ENCODE measurements around the gene TCF12.

TCF12 gene

GRCh38 chr15:57053470-57053869 is 135.0 kb downstream of the TCF12 start:
- Histone ChIP-seq H3K4me1 (ENCODE audit: control insufficient read depth, insufficient read depth, low read length) (no peaks in the 10 kb centered on the region), H3K27me3 (ENCODE audit: control insufficient read depth, insufficient read depth, low read length, poor library complexity, severe bottlenecking) (no peaks in the 10 kb centered on the region), H3K36me3 (ENCODE audit: control insufficient read depth, insufficient read depth, low read length) (no peaks in the 10 kb centered on the region), H3K9me3 (ENCODE audit: control insufficient read depth, low read length) (no peaks in the 10 kb centered on the region), H3K4me3 (ENCODE audit: insufficient read depth, low read depth, low read length) (no peak overlapping the region), H3K27ac (ENCODE audit: insufficient read depth, low read depth, low read length, poor library complexity, severe bottlenecking) (no peak overlapping the region)
- WGBS, 2 experiments: 93% methylated on average over 3 to 4 of the region's 4 CpGs

DNA sequence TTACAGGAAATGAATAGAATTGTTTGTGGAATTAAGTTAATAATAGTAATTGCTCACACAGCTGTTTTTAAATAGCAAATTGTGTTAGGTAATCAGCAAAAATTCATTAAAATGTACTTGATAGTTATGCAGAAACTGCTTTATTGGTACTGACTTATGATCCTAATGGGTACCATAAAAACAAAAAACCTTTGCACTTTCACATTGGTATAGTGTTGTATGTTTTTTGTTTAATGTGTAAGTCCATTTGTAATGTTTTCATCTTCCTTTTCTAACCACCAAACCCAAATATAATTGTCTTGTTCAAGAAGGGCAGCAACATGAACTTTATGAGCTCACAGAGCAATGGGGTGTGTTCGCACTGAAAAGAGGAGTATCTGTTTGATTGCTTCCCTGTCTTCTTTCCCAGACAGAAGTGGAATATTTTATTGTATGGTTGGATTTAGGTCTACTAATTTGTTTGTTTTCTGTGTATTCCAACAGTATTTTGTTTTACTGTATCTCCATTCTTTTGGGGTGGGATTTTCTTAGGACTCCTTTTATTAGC is 135.8 kb downstream of the TCF12 start:
- WGBS, 2 experiments: 95 to 96% methylated on average over 1 of the region's 1 CpG

DNA sequence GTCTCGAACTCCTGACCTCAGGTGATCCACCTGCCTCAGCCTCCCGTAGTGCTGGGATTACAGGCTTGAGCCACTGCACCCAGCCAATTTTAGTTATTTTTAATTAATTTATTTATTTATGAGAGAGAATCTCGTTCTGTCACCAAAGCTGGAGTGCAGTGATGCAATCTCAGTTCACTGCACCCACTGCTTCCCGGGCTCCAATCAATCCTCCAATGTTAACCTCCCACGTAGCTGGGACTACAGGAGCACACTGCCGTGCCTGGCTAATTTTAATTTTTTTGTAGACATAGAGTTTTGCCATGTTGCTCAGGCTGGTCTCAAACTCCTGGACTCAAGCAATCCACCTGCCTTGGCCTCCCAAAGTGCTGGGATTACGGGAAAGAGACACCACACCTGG is 137.9 kb downstream of the TCF12 start:
- H3K4me1 ChIP-seq (ENCODE audit: control insufficient read depth, insufficient read depth, low read length): peaks cover 3% of the 10 kb centered on the region
- H3K4me3 ChIP-seq (ENCODE audit: insufficient read depth, low read depth, low read length): no peak overlapping the region
- H3K36me3 ChIP-seq (ENCODE audit: control insufficient read depth, insufficient read depth, low read length): no peaks in the 10 kb centered on the region
- WGBS, 2 experiments: 93 to 96% methylated on average over 7 of the region's 7 CpGs
- no peak overlapping the region for H3K27ac ChIP-seq (ENCODE audit: insufficient read depth, low read depth, low read length, poor library complexity, severe bottlenecking)
- H3K9me3 ChIP-seq (ENCODE audit: control insufficient read depth, low read length): no peaks in the 10 kb centered on the region
- no peaks in the 10 kb centered on the region for H3K27me3 ChIP-seq (ENCODE audit: control insufficient read depth, insufficient read depth, low read length, poor library complexity, severe bottlenecking)

More for the DNA sequence above, 135.8 kb downstream of the TCF12 start:
- H3K27me3 ChIP-seq (ENCODE audit: control insufficient read depth, insufficient read depth, low read length, poor library complexity, severe bottlenecking): no peaks in the 10 kb centered on the region
- no peak overlapping the region for H3K4me3 ChIP-seq (ENCODE audit: insufficient read depth, low read depth, low read length)
- no peak overlapping the region for H3K27ac ChIP-seq (ENCODE audit: insufficient read depth, low read depth, low read length, poor library complexity, severe bottlenecking)
- H3K9me3 ChIP-seq (ENCODE audit: control insufficient read depth, low read length): no peaks in the 10 kb centered on the region
- no peaks in the 10 kb centered on the region for H3K4me1 ChIP-seq (ENCODE audit: control insufficient read depth, insufficient read depth, low read length)
- H3K36me3 ChIP-seq (ENCODE audit: control insufficient read depth, insufficient read depth, low read length): no peaks in the 10 kb centered on the region

DNA sequence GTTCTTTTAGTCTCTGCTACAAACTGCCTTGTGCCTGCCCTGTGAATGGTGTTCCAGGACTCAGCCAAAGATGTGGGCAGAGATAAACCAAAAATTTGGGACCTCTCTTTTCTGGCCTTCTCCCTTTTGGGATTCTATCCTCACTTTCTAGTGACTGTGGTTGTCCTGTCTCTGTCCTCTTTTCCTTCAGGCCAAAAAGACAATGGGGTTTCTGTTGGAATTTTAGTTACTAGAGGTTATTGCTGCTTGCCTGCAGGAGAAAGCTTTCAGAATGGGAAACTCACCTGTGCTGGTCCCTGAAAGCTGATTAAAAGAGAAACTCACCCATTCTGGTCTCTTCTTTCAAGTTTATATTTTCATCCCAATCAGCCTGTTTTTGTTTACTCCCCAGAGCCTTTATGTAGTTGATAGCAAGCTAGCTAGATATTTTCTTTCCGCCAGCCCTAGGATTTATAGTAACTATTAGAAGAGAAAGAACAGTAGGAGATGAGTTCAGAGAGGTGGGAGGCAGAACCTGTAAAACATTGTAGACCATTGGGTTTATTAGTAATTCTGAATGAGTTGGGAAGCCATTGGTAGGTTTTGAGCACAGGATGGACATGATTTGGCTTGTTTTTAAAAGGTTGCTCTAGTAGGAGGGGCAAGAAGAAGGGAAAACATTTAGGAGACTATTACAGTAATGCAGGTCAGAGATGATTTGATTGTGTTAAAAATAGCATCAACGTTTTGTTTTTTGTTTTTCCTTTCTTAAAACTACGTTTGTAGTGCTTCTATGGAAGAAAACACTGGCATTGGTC is 138.9 kb downstream of the TCF12 start:
- no peaks in the 10 kb centered on the region for H3K36me3 ChIP-seq (ENCODE audit: control insufficient read depth, insufficient read depth, low read length)
- H3K4me1 ChIP-seq (ENCODE audit: control insufficient read depth, insufficient read depth, low read length): peaks cover 3% of the 10 kb centered on the region
- peak overlapping the region; percentile 26 for H3K27ac ChIP-seq (ENCODE audit: insufficient read depth, low read depth, low read length, poor library complexity, severe bottlenecking)
- no peaks in the 10 kb centered on the region for H3K27me3 ChIP-seq (ENCODE audit: control insufficient read depth, insufficient read depth, low read length, poor library complexity, severe bottlenecking)
- 85 to 88% methylated on average over 3 of the region's 3 CpGs for WGBS, 2 experiments
- no peaks in the 10 kb centered on the region for H3K9me3 ChIP-seq (ENCODE audit: control insufficient read depth, low read length)
- no peak overlapping the region for H3K4me3 ChIP-seq (ENCODE audit: insufficient read depth, low read depth, low read length)

DNA sequence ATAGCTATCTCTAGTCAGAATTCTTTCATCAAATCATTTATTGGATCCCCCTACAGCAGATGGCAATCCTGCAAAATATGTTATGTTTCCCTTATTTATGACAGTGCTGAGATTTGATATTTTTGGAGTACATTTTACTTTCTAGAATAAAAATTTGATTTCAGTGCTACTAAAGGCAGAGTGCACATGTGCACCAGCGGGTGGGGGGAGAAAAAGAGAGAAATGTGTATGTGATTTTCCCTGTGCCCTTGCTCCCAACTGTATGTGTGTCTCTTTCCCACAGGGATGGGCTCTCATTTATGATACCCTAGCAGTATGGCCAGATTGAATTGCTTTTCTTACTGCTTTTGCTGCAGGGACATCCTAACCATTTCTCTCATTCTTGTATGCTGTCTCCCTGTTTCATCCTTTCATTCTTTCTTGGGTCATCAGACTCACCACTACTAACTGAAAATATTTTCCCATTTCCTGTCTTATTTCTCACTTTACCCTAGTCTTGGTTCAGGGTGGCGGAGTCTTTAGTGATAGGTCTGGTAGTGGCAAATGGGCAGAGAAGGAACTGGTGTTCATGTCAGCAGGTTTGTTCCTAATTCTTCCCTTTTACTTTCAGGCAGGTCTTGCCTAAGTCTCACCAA is 140.7 kb downstream of the TCF12 start:
- Histone ChIP-seq H3K4me1 (ENCODE audit: control insufficient read depth, insufficient read depth, low read length) (peaks cover 3% of the 10 kb centered on the region), H3K27me3 (ENCODE audit: control insufficient read depth, insufficient read depth, low read length, poor library complexity, severe bottlenecking) (no peaks in the 10 kb centered on the region), H3K36me3 (ENCODE audit: control insufficient read depth, insufficient read depth, low read length) (no peaks in the 10 kb centered on the region), H3K9me3 (ENCODE audit: control insufficient read depth, low read length) (no peaks in the 10 kb centered on the region), H3K4me3 (ENCODE audit: insufficient read depth, low read depth, low read length) (no peak overlapping the region), H3K27ac (ENCODE audit: insufficient read depth, low read depth, low read length, poor library complexity, severe bottlenecking) (no peak overlapping the region)
- WGBS, 2 experiments: 96 to 100% methylated on average over 1 to 2 of the region's 2 CpGs

GRCh38 chr15:57060799-57061198 is 142.4 kb downstream of the TCF12 start:
- Histone ChIP-seq H3K27ac (ENCODE audit: insufficient read depth, low read depth, low read length, poor library complexity, severe bottlenecking) (no peak overlapping the region), H3K27me3 (ENCODE audit: control insufficient read depth, insufficient read depth, low read length, poor library complexity, severe bottlenecking) (no peaks in the 10 kb centered on the region), H3K36me3 (ENCODE audit: control insufficient read depth, insufficient read depth, low read length) (no peaks in the 10 kb centered on the region), H3K9me3 (ENCODE audit: control insufficient read depth, low read length) (no peaks in the 10 kb centered on the region), H3K4me1 (ENCODE audit: control insufficient read depth, insufficient read depth, low read length) (peaks cover 3% of the 10 kb centered on the region), H3K4me3 (ENCODE audit: insufficient read depth, low read depth, low read length) (no peak overlapping the region)
- 75 to 79% methylated on average over 2 of the region's 2 CpGs for WGBS, 2 experiments

GRCh38 chr15:57061281-57061680 is 142.8 kb downstream of the TCF12 start:
- WGBS, 2 experiments: 91 to 100% methylated on average over 1 of the region's 2 CpGs
- no peaks in the 10 kb centered on the region for H3K36me3 ChIP-seq (ENCODE audit: control insufficient read depth, insufficient read depth, low read length)
- no peaks in the 10 kb centered on the region for H3K27me3 ChIP-seq (ENCODE audit: control insufficient read depth, insufficient read depth, low read length, poor library complexity, severe bottlenecking)
- peaks cover 3% of the 10 kb centered on the region for H3K4me1 ChIP-seq (ENCODE audit: control insufficient read depth, insufficient read depth, low read length)
- H3K4me3 ChIP-seq (ENCODE audit: insufficient read depth, low read depth, low read length): no peak overlapping the region
- no peak overlapping the region for H3K27ac ChIP-seq (ENCODE audit: insufficient read depth, low read depth, low read length, poor library complexity, severe bottlenecking)
- no peaks in the 10 kb centered on the region for H3K9me3 ChIP-seq (ENCODE audit: control insufficient read depth, low read length)

DNA sequence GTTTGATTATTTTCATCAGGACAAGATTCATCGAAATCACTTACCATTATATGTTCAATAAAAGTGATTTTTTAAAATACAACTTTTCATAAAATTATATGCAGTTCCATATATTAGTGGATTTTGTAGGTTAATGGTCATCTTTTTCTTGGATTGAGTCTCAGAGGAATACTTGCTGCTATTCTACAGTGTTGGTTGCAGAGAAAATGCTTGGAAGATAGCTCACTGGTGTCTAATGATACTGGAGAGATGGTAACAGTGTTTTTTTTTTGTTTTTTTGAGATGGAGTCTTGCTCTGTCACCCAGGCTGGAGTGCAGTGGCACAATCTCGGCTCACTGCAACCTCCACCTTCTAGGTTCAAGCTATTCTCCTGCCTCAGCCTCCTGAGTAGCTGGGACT is 143.3 kb downstream of the TCF12 start:
- H3K27ac ChIP-seq (ENCODE audit: insufficient read depth, low read depth, low read length, poor library complexity, severe bottlenecking): no peak overlapping the region
- H3K36me3 ChIP-seq (ENCODE audit: control insufficient read depth, insufficient read depth, low read length): no peaks in the 10 kb centered on the region
- 93 to 100% methylated on average over 1 of the region's 2 CpGs for WGBS, 2 experiments
- H3K4me3 ChIP-seq (ENCODE audit: insufficient read depth, low read depth, low read length): no peak overlapping the region
- H3K4me1 ChIP-seq (ENCODE audit: control insufficient read depth, insufficient read depth, low read length): peaks cover 3% of the 10 kb centered on the region
- H3K27me3 ChIP-seq (ENCODE audit: control insufficient read depth, insufficient read depth, low read length, poor library complexity, severe bottlenecking): no peaks in the 10 kb centered on the region
- H3K9me3 ChIP-seq (ENCODE audit: control insufficient read depth, low read length): no peaks in the 10 kb centered on the region

GRCh38 chr15:57064033-57064432 is 145.6 kb downstream of the TCF12 start:
- no peak overlapping the region for H3K4me3 ChIP-seq (ENCODE audit: insufficient read depth, low read depth, low read length)
- no peaks in the 10 kb centered on the region for H3K27me3 ChIP-seq (ENCODE audit: control insufficient read depth, insufficient read depth, low read length, poor library complexity, severe bottlenecking)
- no peaks in the 10 kb centered on the region for H3K9me3 ChIP-seq (ENCODE audit: control insufficient read depth, low read length)
- no peaks in the 10 kb centered on the region for H3K36me3 ChIP-seq (ENCODE audit: control insufficient read depth, insufficient read depth, low read length)
- peaks cover 3% of the 10 kb centered on the region for H3K4me1 ChIP-seq (ENCODE audit: control insufficient read depth, insufficient read depth, low read length)
- H3K27ac ChIP-seq (ENCODE audit: insufficient read depth, low read depth, low read length, poor library complexity, severe bottlenecking): no peak overlapping the region

GRCh38 chr15:57069423-57069822 is 151.0 kb downstream of the TCF12 start:
- H3K36me3 ChIP-seq (ENCODE audit: control insufficient read depth, insufficient read depth, low read length): no peaks in the 10 kb centered on the region
- 95 to 97% methylated on average over 2 of the region's 2 CpGs for WGBS, 2 experiments

More at GRCh38 chr15:57069423-57069822, 151.0 kb downstream of the TCF12 start:
- H3K4me3 ChIP-seq (ENCODE audit: insufficient read depth, low read depth, low read length): no peak overlapping the region
- H3K27me3 ChIP-seq (ENCODE audit: control insufficient read depth, insufficient read depth, low read length, poor library complexity, severe bottlenecking): no peaks in the 10 kb centered on the region
- H3K27ac ChIP-seq (ENCODE audit: insufficient read depth, low read depth, low read length, poor library complexity, severe bottlenecking): no peak overlapping the region
- H3K4me1 ChIP-seq (ENCODE audit: control insufficient read depth, insufficient read depth, low read length): no peaks in the 10 kb centered on the region
- H3K9me3 ChIP-seq (ENCODE audit: control insufficient read depth, low read length): no peaks in the 10 kb centered on the region
